ENCODE measurements around the gene VSIG4.

The VSIG4 gene

GRCh38 chrX:66015900-66016689, 23.8 kb downstream of the VSIG4 start:
- peak overlapping the region; percentile 46 for H3K4me3 ChIP-seq (ENCODE audit: low read depth, low read length)
- TF ChIP-seq, protein P1, sequence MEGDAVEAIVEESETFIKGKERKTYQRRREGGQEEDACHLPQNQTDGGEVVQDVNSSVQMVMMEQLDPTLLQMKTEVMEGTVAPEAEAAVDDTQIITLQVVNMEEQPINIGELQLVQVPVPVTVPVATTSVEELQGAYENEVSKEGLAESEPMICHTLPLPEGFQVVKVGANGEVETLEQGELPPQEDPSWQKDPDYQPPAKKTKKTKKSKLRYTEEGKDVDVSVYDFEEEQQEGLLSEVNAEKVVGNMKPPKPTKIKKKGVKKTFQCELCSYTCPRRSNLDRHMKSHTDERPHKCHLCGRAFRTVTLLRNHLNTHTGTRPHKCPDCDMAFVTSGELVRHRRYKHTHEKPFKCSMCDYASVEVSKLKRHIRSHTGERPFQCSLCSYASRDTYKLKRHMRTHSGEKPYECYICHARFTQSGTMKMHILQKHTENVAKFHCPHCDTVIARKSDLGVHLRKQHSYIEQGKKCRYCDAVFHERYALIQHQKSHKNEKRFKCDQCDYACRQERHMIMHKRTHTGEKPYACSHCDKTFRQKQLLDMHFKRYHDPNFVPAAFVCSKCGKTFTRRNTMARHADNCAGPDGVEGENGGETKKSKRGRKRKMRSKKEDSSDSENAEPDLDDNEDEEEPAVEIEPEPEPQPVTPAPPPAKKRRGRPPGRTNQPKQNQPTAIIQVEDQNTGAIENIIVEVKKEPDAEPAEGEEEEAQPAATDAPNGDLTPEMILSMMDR (IDR thresholded peaks at IDR 0.05; ENCODE audit: insufficient read depth, low read depth, low read length, missing control alignments): no peak
- peak; percentile 45 for DNase-seq (ENCODE audit: low read depth)

DNA sequence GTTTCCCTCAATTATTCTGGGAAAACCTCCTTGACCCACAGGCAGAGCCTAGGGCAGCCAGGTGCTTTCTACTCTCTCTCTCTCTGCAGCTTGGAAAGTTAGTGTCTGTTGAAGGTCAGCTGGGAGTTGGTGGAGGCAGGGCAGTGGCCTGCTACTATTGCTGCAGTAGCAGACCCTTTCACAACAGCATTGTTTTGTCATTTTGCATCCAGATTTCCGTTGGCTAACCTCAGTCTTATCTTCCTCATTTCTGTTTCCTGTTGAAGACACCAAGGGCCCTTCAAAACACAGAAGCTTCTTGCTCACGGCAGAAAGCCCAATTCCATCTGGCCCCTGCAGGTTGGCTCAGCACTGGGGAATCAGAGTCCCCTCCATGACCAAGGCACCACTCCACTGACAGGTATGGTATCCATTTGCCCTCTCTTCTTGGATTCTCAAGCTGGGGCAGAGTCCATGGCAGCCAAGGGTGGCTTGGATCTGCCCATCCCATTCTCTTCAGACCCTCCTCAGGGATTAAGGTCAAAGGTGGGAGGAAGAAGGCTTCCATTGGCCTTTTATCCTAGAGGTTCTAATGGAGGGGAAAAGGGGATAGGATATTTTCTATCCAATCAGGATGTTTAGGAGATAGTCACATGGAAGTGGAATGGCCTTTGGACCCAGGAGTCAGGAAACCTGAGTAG, 24.6 kb downstream of the VSIG4 start:
- TF ChIP-seq, protein P1 (IDR thresholded peaks at IDR 0.05; ENCODE audit: insufficient read depth, low read depth, low read length, missing control alignments): no peak
- DNase-seq (ENCODE audit: low read depth): peak; percentile 79
- H3K4me3 ChIP-seq (ENCODE audit: low read depth, low read length): peak overlapping the region; percentile 46

DNA sequence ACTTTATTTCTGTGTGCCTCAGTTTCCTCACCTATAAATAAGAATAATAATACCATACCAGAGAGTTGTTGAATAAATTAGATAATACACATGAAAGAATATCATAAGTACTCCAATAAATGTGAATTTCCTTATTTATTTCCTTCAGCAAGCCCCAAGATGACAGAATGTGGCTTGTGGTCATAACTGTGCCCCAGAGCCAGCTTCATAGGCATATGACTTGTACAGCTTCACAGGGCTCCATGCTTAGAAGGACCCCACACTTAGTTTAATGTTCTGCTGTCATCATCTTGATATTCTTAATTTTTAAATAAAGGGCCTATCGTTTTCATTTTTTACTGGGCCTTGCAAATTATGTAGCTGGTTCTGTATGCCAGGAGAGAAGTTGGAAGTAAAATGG, 25.3 kb downstream of the VSIG4 start:
- no peak for DNase-seq (ENCODE audit: low read depth)
- TF ChIP-seq, protein P1 (IDR thresholded peaks at IDR 0.05; ENCODE audit: insufficient read depth, low read depth, low read length, missing control alignments): no peak
- H3K4me3 ChIP-seq (ENCODE audit: low read depth, low read length): no peak overlapping the region

GRCh38 chrX:66014084-66014483, 25.8 kb downstream of the VSIG4 start:
- no peak overlapping the region for H3K4me3 ChIP-seq (ENCODE audit: low read depth, low read length)
- DNase-seq (ENCODE audit: low read depth): no peak
- TF ChIP-seq, protein P1 (IDR thresholded peaks at IDR 0.05; ENCODE audit: insufficient read depth, low read depth, low read length, missing control alignments): no peak

DNA sequence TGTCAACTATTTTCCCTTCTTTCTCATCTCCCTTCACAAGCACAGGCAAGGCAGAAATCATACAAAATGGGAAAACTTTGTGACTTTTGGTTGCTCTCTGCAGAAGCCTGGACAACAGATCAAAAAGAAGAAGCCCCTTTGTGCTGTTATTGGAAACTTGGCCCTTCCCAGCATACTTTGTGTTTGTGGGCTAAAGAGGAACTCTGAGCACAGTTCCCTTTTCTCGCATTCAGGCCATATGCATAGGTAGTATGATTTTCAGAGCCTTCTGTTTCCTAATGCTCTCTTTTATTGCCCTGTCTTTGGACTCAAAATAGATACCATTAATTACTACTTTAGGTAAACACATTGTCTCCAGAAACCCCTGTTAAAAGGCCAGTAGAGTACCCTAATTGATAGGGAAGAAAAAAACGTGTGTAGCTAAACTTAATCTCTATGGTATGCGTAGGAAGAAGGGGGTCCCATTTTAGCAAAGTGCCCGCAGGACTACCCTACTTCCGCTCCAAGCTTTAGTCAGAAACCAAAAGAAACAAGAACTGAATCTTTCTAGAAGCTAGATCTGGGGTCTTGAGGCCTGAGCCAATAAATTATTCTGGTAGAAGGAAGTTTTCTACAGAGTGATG, 26.6 kb downstream of the VSIG4 start:
- TF ChIP-seq, protein P1 (IDR thresholded peaks at IDR 0.05; ENCODE audit: insufficient read depth, low read depth, low read length, missing control alignments): no peak
- DNase-seq (ENCODE audit: low read depth): peak; percentile 45
- no peak overlapping the region for H3K4me3 ChIP-seq (ENCODE audit: low read depth, low read length)

- TF ChIP-seq, protein P1 (IDR thresholded peaks at IDR 0.05; ENCODE audit: insufficient read depth, low read depth, low read length, missing control alignments): no peak
- no peak overlapping the region for H3K4me3 ChIP-seq (ENCODE audit: low read depth, low read length)
- peak; percentile 79 for DNase-seq (ENCODE audit: low read depth)
These were observed 27.8 kb downstream of the VSIG4 start for GRCh38 chrX:66012094-66012534.

Measured in GM12865 (cell line).